Karpas-422 (cell line): ENCODE results near the gene TMPRSS15. TPM values are rescaled to one million over a fixed set of nuclear protein-coding genes. Genes with fewer than 3 reads are reported as not detected.

ENCODE experiments used
- DNase-seq: peaks from one replicate; pipeline ENCODE4 v3.0.0-alpha.2; 2015
- H2AFZ ChIP-seq: fragments of 200-600 bp; sonication (generic); 2 replicates; pipeline ENCODE4 v1.6.1; 2014; ENCODE audit warnings: antibody characterized with exemption, low read length, mixed read lengths
- H3K27ac ChIP-seq: fragments of 200-600 bp; sonication (generic); 2 replicates; pipeline ENCODE4 v1.5.1; 2014; ENCODE audit warnings: mild to moderate bottlenecking, low read length, moderate library complexity
- H3K27me3 ChIP-seq: fragments of 200-600 bp; sonication (generic); 2 replicates; pipeline ENCODE4 v1.6.1; 2014; ENCODE audit warnings: low read length, mixed read lengths
- H3K36me3 ChIP-seq: fragments of 200-600 bp; sonication (generic); 2 replicates; pipeline ENCODE4 v1.6.1; 2014; ENCODE audit warnings: low read length, mixed read lengths; ENCODE audit not compliant: insufficient read depth
- H3K4me1 ChIP-seq: fragments of 200-600 bp; sonication (generic); 2 replicates; pipeline ENCODE4 v1.6.1; 2014; ENCODE audit warnings: mild to moderate bottlenecking, low read length, mixed read lengths
- H3K4me2 ChIP-seq: fragments of 200-600 bp; sonication (generic); 2 replicates; pipeline ENCODE4 v1.6.1; 2014; ENCODE audit warnings: low read length, low read depth, mild to moderate bottlenecking; ENCODE audit not compliant: poor library complexity, severe bottlenecking
- H3K4me3 ChIP-seq: fragments of 200-600 bp; sonication (generic); 2 replicates; pipeline ENCODE4 v1.5.1; 2014; ENCODE audit warnings: mild to moderate bottlenecking, antibody characterized with exemption, low read length, mixed read lengths
- H3K79me2 ChIP-seq: fragments of 200-600 bp; sonication (generic); 2 replicates; pipeline ENCODE4 v1.6.1; 2014; ENCODE audit warnings: mild to moderate bottlenecking, low read length, mixed read lengths
- H3K9ac ChIP-seq: fragments of 200-600 bp; sonication (generic); 2 replicates; pipeline ENCODE4 v1.6.0; 2014; ENCODE audit warnings: low read length
- H3K9me2 ChIP-seq: fragments of 200-600 bp; sonication (generic), shearing (Covaris generic); replicated peaks from 2 replicates; pipeline ENCODE4 v1.6.0; 2014; ENCODE audit warnings: mild to moderate bottlenecking, low read length, moderate library complexity; ENCODE audit not compliant: insufficient read depth
- H3K9me3 ChIP-seq: fragments of 300-700, 200-600 bp; sonication (generic); 2 replicates; pipeline ENCODE4 v1.6.1; 2014; ENCODE audit warnings: low read length, mixed read lengths
- H4K20me1 ChIP-seq: fragments of 200-600 bp; sonication (generic); 2 replicates; pipeline ENCODE4 v1.6.1; 2014; ENCODE audit warnings: mild to moderate bottlenecking, antibody characterized with exemption, low read length, low read depth; ENCODE audit not compliant: insufficient read depth
- total RNA-seq: library from RNA; depleted of rRNA; stranded (reverse); fragments of >200 nt; shearing (Covaris generic); gene quantifications from 2 replicates; pipeline ENCODE4 v1.2.3, GENCODE V29; 2014; ENCODE audit warnings: low replicate concordance

The TMPRSS15 gene
- total RNA-seq, 1 experiment from 2014 or later, result 0.19 TPM

GRCh38 chr21:18274370-18274769, 129.2 kb downstream of the TMPRSS15 start:
- Histone ChIP-seq H3K36me3 (no peaks in the 10 kb centered on the region), H3K27ac (no peak overlapping the region), H3K27me3 (no peaks in the 10 kb centered on the region), H3K9ac (no peak overlapping the region), H3K9me2 (no peaks in the 10 kb centered on the region), H3K4me1 (no peaks in the 10 kb centered on the region), H4K20me1 (no peaks in the 10 kb centered on the region), H3K9me3 (peaks cover 9% of the 10 kb centered on the region; the same call in 1 of the 2 replicates), H3K4me2 (no peak overlapping the region), H2AFZ (no peak overlapping the region), H3K79me2 (no peaks in the 10 kb centered on the region), H3K4me3 (no peak overlapping the region)
- DNase-seq, result no peak

- H3K4me1 ChIP-seq, result no peaks in the 10 kb centered on the region
- no peaks in the 10 kb centered on the region for H3K9me2 ChIP-seq
- no peak overlapping the region for H3K27ac ChIP-seq
- H3K4me2 ChIP-seq, result no peak overlapping the region
- no peak overlapping the region for H2AFZ ChIP-seq
- H3K79me2 ChIP-seq, result no peaks in the 10 kb centered on the region
- H3K27me3 ChIP-seq, result no peaks in the 10 kb centered on the region
- peaks cover 9% of the 10 kb centered on the region; the same call in 1 of the 2 replicates for H3K9me3 ChIP-seq
- H4K20me1 ChIP-seq, result no peaks in the 10 kb centered on the region
- H3K36me3 ChIP-seq, result no peaks in the 10 kb centered on the region
- no peak for DNase-seq
- no peak overlapping the region for H3K4me3 ChIP-seq
- no peak overlapping the region for H3K9ac ChIP-seq
Observed at GRCh38 chr21:18273400-18273799, 130.2 kb downstream of the TMPRSS15 start.

DNA sequence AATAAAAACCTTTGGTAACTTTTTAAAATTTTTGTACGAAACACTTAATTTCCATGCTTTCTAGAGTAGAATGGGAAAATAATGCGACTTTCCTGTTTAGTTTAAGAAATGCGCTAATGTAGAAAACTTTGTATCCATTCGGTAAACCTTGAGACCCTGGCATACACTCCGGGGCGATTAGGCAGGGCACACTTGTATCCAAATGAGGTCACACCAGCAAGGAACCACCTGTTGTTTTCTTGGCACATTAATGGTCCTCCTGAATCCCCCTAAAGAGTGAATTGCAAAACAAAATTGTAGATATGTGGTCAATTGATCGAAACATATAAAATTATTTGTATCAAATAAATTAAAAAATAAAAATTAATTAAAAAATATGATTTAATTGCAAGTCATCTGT, 133.7 kb downstream of the TMPRSS15 start:
- H2AFZ ChIP-seq, result no peak overlapping the region
- H3K4me3 ChIP-seq, result no peak overlapping the region
- no peak overlapping the region for H3K4me2 ChIP-seq
- no peaks in the 10 kb centered on the region for H3K79me2 ChIP-seq
- H3K27ac ChIP-seq, result no peak overlapping the region
- H3K9me3 ChIP-seq, result peaks cover 3% of the 10 kb centered on the region; the same call in 1 of the 2 replicates
- no peaks in the 10 kb centered on the region for H3K9me2 ChIP-seq
- H3K27me3 ChIP-seq, result no peaks in the 10 kb centered on the region
- H3K36me3 ChIP-seq, result no peaks in the 10 kb centered on the region
- no peaks in the 10 kb centered on the region for H4K20me1 ChIP-seq
- no peaks in the 10 kb centered on the region for H3K4me1 ChIP-seq
- DNase-seq, result no peak
- H3K9ac ChIP-seq, result no peak overlapping the region

DNA sequence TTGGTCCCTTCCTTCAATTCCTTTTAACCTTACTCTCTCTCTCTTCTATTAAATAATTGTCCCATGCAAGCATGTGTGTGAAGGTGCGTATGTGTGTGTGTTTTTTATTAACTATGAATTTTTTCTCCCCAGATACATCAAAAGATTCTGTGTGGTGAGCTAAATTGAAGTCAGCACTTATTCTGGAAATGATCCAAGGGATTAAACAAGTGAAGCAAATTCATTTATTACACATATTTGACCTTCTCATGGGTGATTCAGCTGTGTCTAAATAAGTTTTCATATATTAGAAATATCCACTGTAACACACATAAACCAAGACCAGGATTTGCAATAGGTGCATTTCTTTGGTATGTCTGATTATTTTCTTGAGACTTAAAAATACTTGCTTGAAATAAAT, 134.7 kb downstream of the TMPRSS15 start:
- Histone ChIP-seq H3K9ac (no peak overlapping the region), H3K4me2 (no peak overlapping the region), H4K20me1 (no peaks in the 10 kb centered on the region), H3K9me3 (peaks cover 5% of the 10 kb centered on the region; the same call in 1 of the 2 replicates), H3K79me2 (no peaks in the 10 kb centered on the region), H3K4me3 (no peak overlapping the region), H3K36me3 (no peaks in the 10 kb centered on the region), H3K27ac (no peak overlapping the region), H3K27me3 (no peaks in the 10 kb centered on the region), H3K4me1 (no peaks in the 10 kb centered on the region), H2AFZ (no peak overlapping the region), H3K9me2 (no peaks in the 10 kb centered on the region)
- no peak for DNase-seq

- Histone ChIP-seq H3K9me2 (no peaks in the 10 kb centered on the region), H3K4me1 (no peaks in the 10 kb centered on the region), H3K27me3 (no peaks in the 10 kb centered on the region), H4K20me1 (no peaks in the 10 kb centered on the region), H3K9ac (no peak overlapping the region), H3K4me3 (no peak overlapping the region), H3K9me3 (peaks cover 5% of the 10 kb centered on the region; the same call in 1 of the 2 replicates), H3K27ac (no peak overlapping the region), H3K4me2 (no peak overlapping the region), H2AFZ (no peak overlapping the region), H3K79me2 (no peaks in the 10 kb centered on the region), H3K36me3 (no peaks in the 10 kb centered on the region)
- DNase-seq, result no peak
Observed at GRCh38 chr21:18267496-18267895, 136.1 kb downstream of the TMPRSS15 start.

- no peaks in the 10 kb centered on the region for H3K36me3 ChIP-seq
- H3K9me2 ChIP-seq, result no peaks in the 10 kb centered on the region
- H2AFZ ChIP-seq, result no peak overlapping the region
- peaks cover 7% of the 10 kb centered on the region for H3K9me3 ChIP-seq
- no peaks in the 10 kb centered on the region for H3K4me1 ChIP-seq
- H3K79me2 ChIP-seq, result no peaks in the 10 kb centered on the region
- H3K27ac ChIP-seq, result no peak overlapping the region
- DNase-seq, result no peak
- H3K4me2 ChIP-seq, result no peak overlapping the region
- no peak overlapping the region for H3K4me3 ChIP-seq
- H3K27me3 ChIP-seq, result no peaks in the 10 kb centered on the region
- H4K20me1 ChIP-seq, result no peaks in the 10 kb centered on the region
- H3K9ac ChIP-seq, result no peak overlapping the region
Observed at GRCh38 chr21:18265944-18266343, 137.6 kb downstream of the TMPRSS15 start.

GRCh38 chr21:18253799-18254198, 149.8 kb downstream of the TMPRSS15 start:
- Histone ChIP-seq H3K27me3 (no peaks in the 10 kb centered on the region), H4K20me1 (no peaks in the 10 kb centered on the region), H3K4me1 (no peaks in the 10 kb centered on the region), H3K9ac (no peak overlapping the region), H3K9me2 (no peaks in the 10 kb centered on the region), H3K9me3 (peaks cover 24% of the 10 kb centered on the region), H3K4me3 (no peak overlapping the region), H3K36me3 (no peaks in the 10 kb centered on the region), H2AFZ (no peak overlapping the region), H3K4me2 (no peak overlapping the region), H3K79me2 (no peaks in the 10 kb centered on the region), H3K27ac (no peak overlapping the region)
- no peak for DNase-seq

GRCh38 chr21:18253221-18253620, 150.4 kb downstream of the TMPRSS15 start:
- no peak overlapping the region for H3K9ac ChIP-seq
- no peaks in the 10 kb centered on the region for H3K27me3 ChIP-seq
- H2AFZ ChIP-seq, result no peak overlapping the region
- H3K9me3 ChIP-seq, result peaks cover 24% of the 10 kb centered on the region
- no peak for DNase-seq
- H3K79me2 ChIP-seq, result no peaks in the 10 kb centered on the region
- H3K27ac ChIP-seq, result no peak overlapping the region
- H4K20me1 ChIP-seq, result no peaks in the 10 kb centered on the region
- H3K4me3 ChIP-seq, result no peak overlapping the region
- no peaks in the 10 kb centered on the region for H3K36me3 ChIP-seq
- no peaks in the 10 kb centered on the region for H3K4me1 ChIP-seq
- H3K9me2 ChIP-seq, result no peaks in the 10 kb centered on the region
- H3K4me2 ChIP-seq, result no peak overlapping the region

DNA sequence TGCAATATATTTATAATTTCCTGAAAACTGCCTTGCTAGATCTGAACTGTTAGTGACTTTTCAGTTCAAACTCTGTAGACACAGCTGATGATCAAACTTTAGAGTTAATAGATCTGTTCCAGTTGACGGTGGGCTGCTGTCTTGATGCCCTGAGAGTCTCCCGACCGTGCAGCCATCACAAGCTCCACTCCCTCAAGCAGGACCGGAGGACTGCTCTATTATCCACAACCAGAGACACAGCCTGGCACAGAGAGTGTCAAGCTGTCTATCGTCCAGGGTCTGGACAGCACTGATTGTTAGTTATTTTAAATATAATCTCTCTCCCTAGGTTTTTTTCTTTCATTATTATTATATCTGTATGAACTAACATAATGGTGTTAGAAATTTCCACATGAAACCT, 150.9 kb downstream of the TMPRSS15 start:
- no peak overlapping the region for H3K27ac ChIP-seq
- H3K9me3 ChIP-seq, result peaks cover 28% of the 10 kb centered on the region
- H3K4me1 ChIP-seq, result no peaks in the 10 kb centered on the region
- H3K27me3 ChIP-seq, result no peaks in the 10 kb centered on the region
- H3K4me2 ChIP-seq, result no peak overlapping the region
- no peaks in the 10 kb centered on the region for H4K20me1 ChIP-seq
- no peak overlapping the region for H3K4me3 ChIP-seq
- no peaks in the 10 kb centered on the region for H3K79me2 ChIP-seq
- no peaks in the 10 kb centered on the region for H3K9me2 ChIP-seq
- H2AFZ ChIP-seq, result no peak overlapping the region
- no peak for DNase-seq
- H3K36me3 ChIP-seq, result no peaks in the 10 kb centered on the region
- H3K9ac ChIP-seq, result no peak overlapping the region
